Loucy (cell line): ENCODE measurements around the gene LRRTM1.

ENCODE experiments used
- H2AFZ ChIP-seq: fragments of 200-600 bp; sonication (generic); 2 replicates; pipeline ENCODE4 v1.6.0; 2016; ENCODE audit warnings: antibody characterized with exemption, mild to moderate bottlenecking, low read length, moderate library complexity
- H3F3A ChIP-seq: fragments of 200-600 bp; 2 replicates; pipeline ENCODE4 v1.6.0; 2016; ENCODE audit warnings: antibody characterized with exemption, low read depth, mild to moderate bottlenecking
- H3K27me3 ChIP-seq: fragments of 200-600 bp; sonication (generic); 2 replicates; pipeline ENCODE4 v1.6.1; 2014; ENCODE audit warnings: low read length, mild to moderate bottlenecking; ENCODE audit not compliant: insufficient read depth, poor library complexity, severe bottlenecking
- H3K36me3 ChIP-seq: fragments of 200-600 bp; sonication (generic); 2 replicates; pipeline ENCODE4 v1.6.1; 2016; ENCODE audit warnings: low read length; ENCODE audit not compliant: insufficient read depth
- H3K4me1 ChIP-seq: fragments of 200-600 bp; sonication (generic); 2 replicates; pipeline ENCODE4 v1.5.1; 2014; ENCODE audit warnings: low read length, mild to moderate bottlenecking; ENCODE audit not compliant: insufficient read depth, poor library complexity, severe bottlenecking
- H3K4me2 ChIP-seq: fragments of 200-600 bp; sonication (generic); 2 replicates; pipeline ENCODE4 v1.6.0; 2014; ENCODE audit warnings: antibody characterized with exemption, low read length, low read depth, mild to moderate bottlenecking; ENCODE audit not compliant: poor library complexity, severe bottlenecking
- H3K4me3 ChIP-seq: fragments of 200-600 bp; sonication (generic); 2 replicates; pipeline ENCODE4 v1.5.1; 2014; ENCODE audit warnings: low read length, mild to moderate bottlenecking, mixed read lengths; ENCODE audit not compliant: poor library complexity, severe bottlenecking
- H3K79me2 ChIP-seq: fragments of 200-600 bp; sonication (generic); 2 replicates; pipeline ENCODE4 v1.6.1; 2014; ENCODE audit warnings: low read length; ENCODE audit not compliant: insufficient read depth
- H3K9ac ChIP-seq: fragments of 200-600 bp; sonication (generic); 2 replicates; pipeline ENCODE4 v1.6.0; 2014; ENCODE audit warnings: mild to moderate bottlenecking, low read depth, low read length, moderate library complexity; ENCODE audit not compliant: poor library complexity, severe bottlenecking
- H3K9me2 ChIP-seq: fragments of 200-600 bp; sonication (generic); replicated peaks from 2 replicates; pipeline ENCODE4 v1.6.1; 2016; ENCODE audit warnings: low read depth, low read length, mixed read lengths
- H3K9me3 ChIP-seq: fragments of 200-600 bp; sonication (generic); 2 replicates; pipeline ENCODE4 v1.6.1; 2014; ENCODE audit warnings: mild to moderate bottlenecking, antibody characterized with exemption, low read length, low read depth; ENCODE audit not compliant: insufficient read depth
- H4K20me1 ChIP-seq: fragments of 200-600 bp; sonication (generic); 2 replicates; pipeline ENCODE4 v1.6.0; 2014; ENCODE audit warnings: antibody characterized with exemption, low read length, mild to moderate bottlenecking; ENCODE audit not compliant: insufficient read depth, poor library complexity, severe bottlenecking
- EZH2phosphoT487 ChIP-seq: fragments of 200-600 bp; IDR thresholded peaks from 2 replicates; pipeline ENCODE4 v1.6.1; 2018; ENCODE audit warnings: antibody characterized with exemption, mild to moderate bottlenecking, moderate library complexity, borderline replicate concordance
- TF ChIP-seq, protein P1 (sequence below): fragments of 200-600 bp; sonication (generic); conservative IDR thresholded peaks from 2 replicates; pipeline ENCODE4 v1.5.1; 2014; ENCODE audit warnings: mild to moderate bottlenecking, antibody characterized with exemption, low read length

The LRRTM1 gene

GRCh38 chr2:80329491-80329890 is 24.9 kb upstream of the LRRTM1 start:
- no peak overlapping the region for H3K9ac ChIP-seq
- no peak overlapping the region for H2AFZ ChIP-seq
- no peaks in the 10 kb centered on the region for H3F3A ChIP-seq
- no peaks in the 10 kb centered on the region for H3K27me3 ChIP-seq
- H3K4me3 ChIP-seq = no peak overlapping the region
- no peaks in the 10 kb centered on the region for H3K4me1 ChIP-seq
- H3K36me3 ChIP-seq = no peaks in the 10 kb centered on the region
- H3K4me2 ChIP-seq = no peak overlapping the region
- no peaks in the 10 kb centered on the region for H3K9me2 ChIP-seq
- no peaks in the 10 kb centered on the region for H3K9me3 ChIP-seq
- no peaks in the 10 kb centered on the region for H3K79me2 ChIP-seq
- no peak for TF ChIP-seq EZH2phosphoT487
- TF ChIP-seq, protein P1, sequence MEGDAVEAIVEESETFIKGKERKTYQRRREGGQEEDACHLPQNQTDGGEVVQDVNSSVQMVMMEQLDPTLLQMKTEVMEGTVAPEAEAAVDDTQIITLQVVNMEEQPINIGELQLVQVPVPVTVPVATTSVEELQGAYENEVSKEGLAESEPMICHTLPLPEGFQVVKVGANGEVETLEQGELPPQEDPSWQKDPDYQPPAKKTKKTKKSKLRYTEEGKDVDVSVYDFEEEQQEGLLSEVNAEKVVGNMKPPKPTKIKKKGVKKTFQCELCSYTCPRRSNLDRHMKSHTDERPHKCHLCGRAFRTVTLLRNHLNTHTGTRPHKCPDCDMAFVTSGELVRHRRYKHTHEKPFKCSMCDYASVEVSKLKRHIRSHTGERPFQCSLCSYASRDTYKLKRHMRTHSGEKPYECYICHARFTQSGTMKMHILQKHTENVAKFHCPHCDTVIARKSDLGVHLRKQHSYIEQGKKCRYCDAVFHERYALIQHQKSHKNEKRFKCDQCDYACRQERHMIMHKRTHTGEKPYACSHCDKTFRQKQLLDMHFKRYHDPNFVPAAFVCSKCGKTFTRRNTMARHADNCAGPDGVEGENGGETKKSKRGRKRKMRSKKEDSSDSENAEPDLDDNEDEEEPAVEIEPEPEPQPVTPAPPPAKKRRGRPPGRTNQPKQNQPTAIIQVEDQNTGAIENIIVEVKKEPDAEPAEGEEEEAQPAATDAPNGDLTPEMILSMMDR = no peak
- no peaks in the 10 kb centered on the region for H4K20me1 ChIP-seq

GRCh38 chr2:80328159-80328571 is 23.6 kb upstream of the LRRTM1 start:
- no peaks in the 10 kb centered on the region for H3K9me2 ChIP-seq
- no peaks in the 10 kb centered on the region for H3F3A ChIP-seq
- H3K36me3 ChIP-seq = no peaks in the 10 kb centered on the region
- no peaks in the 10 kb centered on the region for H3K79me2 ChIP-seq
- no peaks in the 10 kb centered on the region for H4K20me1 ChIP-seq
- TF ChIP-seq, protein P1 = no peak
- no peak for TF ChIP-seq EZH2phosphoT487
- H3K27me3 ChIP-seq = no peaks in the 10 kb centered on the region
- H3K4me2 ChIP-seq = no peak overlapping the region
- H2AFZ ChIP-seq = no peak overlapping the region
- H3K9ac ChIP-seq = no peak overlapping the region
- no peaks in the 10 kb centered on the region for H3K4me1 ChIP-seq
- no peak overlapping the region for H3K4me3 ChIP-seq
- no peaks in the 10 kb centered on the region for H3K9me3 ChIP-seq

GRCh38 chr2:80326861-80327260 is 22.3 kb upstream of the LRRTM1 start:
- Histone ChIP-seq H3K9ac (no peak overlapping the region), H3K79me2 (no peaks in the 10 kb centered on the region), H3K36me3 (no peaks in the 10 kb centered on the region), H3K4me1 (no peaks in the 10 kb centered on the region), H2AFZ (no peak overlapping the region), H3K27me3 (no peaks in the 10 kb centered on the region), H3K4me3 (no peak overlapping the region), H3F3A (no peaks in the 10 kb centered on the region), H3K9me2 (no peaks in the 10 kb centered on the region), H3K9me3 (no peaks in the 10 kb centered on the region), H3K4me2 (no peak overlapping the region), H4K20me1 (no peaks in the 10 kb centered on the region)
- TF ChIP-seq, protein P1 = no peak
- no peak for TF ChIP-seq EZH2phosphoT487
